NT2/D1 (cell line): ENCODE measurements around the gene IKZF4.

Experiments
- SUZ12 ChIP-seq: IDR thresholded peaks from 2 replicates; pipeline ENCODE4 v1.6.1; 2011; ENCODE audit not compliant: insufficient read length, insufficient read depth; ENCODE audit errors: extremely low read depth
- YY1 ChIP-seq: IDR thresholded peaks from 2 replicates; pipeline ENCODE4 v1.6.1; 2011; ENCODE audit not compliant: insufficient read length, insufficient read depth

GRCh38 chr12:56007564-56008559, 13.0 kb upstream of the IKZF4 start:
- TF ChIP-seq YY1 (no peak), SUZ12 (no peak)
